Hepatocyte (in vitro differentiated cells): Measurements from ENCODE around the gene TUB. TPM values are rescaled to one million over a fixed set of nuclear protein-coding genes. Genes with fewer than 3 reads are reported as not detected.

Source experiments
- DNase-seq: peaks from one replicate; pipeline ENCODE4 v3.0.0-alpha.2; 2016; ENCODE audit warnings: low spot score
- H2AFZ ChIP-seq: fragments of 200-600 bp; sonication (generic); 2 replicates; pipeline ENCODE4 v1.6.0; 2016; ENCODE audit warnings: antibody characterized with exemption, mild to moderate bottlenecking
- H3K27ac ChIP-seq: fragments of 200-600 bp; sonication (generic); 2 replicates; pipeline ENCODE4 v1.5.1; 2016; ENCODE audit warnings: mild to moderate bottlenecking
- H3K27me3 ChIP-seq: fragments of 200-600 bp; sonication (generic); 2 replicates; pipeline ENCODE4 v1.6.1; 2016
- H3K36me3 ChIP-seq: fragments of 200-600 bp; sonication (generic); replicated peaks from 2 replicates; pipeline ENCODE4 v1.5.1; 2016; ENCODE audit warnings: low read depth; ENCODE audit not compliant: insufficient read depth
- H3K4me1 ChIP-seq: fragments of 200-600 bp; sonication (generic); 2 replicates; pipeline ENCODE4 v1.5.1; 2016; ENCODE audit warnings: mild to moderate bottlenecking, moderate library complexity; ENCODE audit not compliant: insufficient read depth
- H3K4me2 ChIP-seq: fragments of 200-600 bp; sonication (generic); 2 replicates; pipeline ENCODE4 v1.6.0; 2016
- H3K4me3 ChIP-seq: fragments of 200-600 bp; sonication (generic); 2 replicates; pipeline ENCODE4 v1.5.1; 2016; ENCODE audit warnings: mild to moderate bottlenecking
- H3K79me2 ChIP-seq: fragments of 200-600 bp; sonication (generic); 2 replicates; pipeline ENCODE4 v1.6.0; 2017; ENCODE audit warnings: mild to moderate bottlenecking
- H3K9me2 ChIP-seq: fragments of 200-600 bp; sonication (generic); replicated peaks from 2 replicates; pipeline ENCODE4 v1.6.0; 2017; ENCODE audit warnings: mild to moderate bottlenecking; ENCODE audit not compliant: insufficient read depth
- H3K9me3 ChIP-seq: fragments of 200-600 bp; sonication (generic); 2 replicates; pipeline ENCODE4 v1.5.1; 2016; ENCODE audit warnings: low read depth, mild to moderate bottlenecking
- H4K20me1 ChIP-seq: fragments of 200-600 bp; sonication (generic); 2 replicates; pipeline ENCODE4 v1.6.0; 2016; ENCODE audit warnings: mild to moderate bottlenecking; ENCODE audit not compliant: insufficient read depth, poor library complexity, severe bottlenecking
- EZH2 ChIP-seq: fragments of 200-600 bp; sonication (generic); IDR thresholded peaks from 2 replicates; pipeline ENCODE4 v1.6.1; 2016; ENCODE audit warnings: antibody characterized with exemption, mild to moderate bottlenecking, borderline replicate concordance
- EZH2phosphoT487 ChIP-seq: fragments of 200-600 bp; sonication (generic); IDR thresholded peaks from one replicate; pipeline ENCODE4 v1.6.1; 2018; ENCODE audit warnings: antibody characterized with exemption, mild to moderate bottlenecking, low read depth, moderate library complexity; ENCODE audit not compliant: unreplicated experiment, severe bottlenecking
- WGBS: methylation state at CpG from one replicate; pipeline ENCODE4 v1.1.6; 2016; ENCODE audit warnings: low lambda C conversion rate; ENCODE audit errors: missing lambda C conversion rate; 5-methylcytosine and 5-hydroxymethylcytosine counted together
- polyA plus RNA-seq: library from polyadenylated mRNA; unstranded; fragments of >200 nt; fragmentation: Nextera tagmentation; extraction: Ambion mirVana; gene quantifications from 2 replicates; pipeline ENCODE4 v1.2.1, GENCODE V29; 2016
- total RNA-seq: library from RNA; depleted of rRNA; stranded (reverse); fragments of >200 nt; gene quantifications from 2 replicates; pipeline ENCODE4 v1.2.3, GENCODE V29; 2014
- TF ChIP-seq, protein P1 (sequence below): fragments of 200-600 bp; sonication (generic); IDR thresholded peaks from 2 replicates; pipeline ENCODE4 v1.5.1; 2016; ENCODE audit warnings: antibody characterized with exemption, mild to moderate bottlenecking; ENCODE audit not compliant: poor library complexity

TUB gene
- total and polyA plus RNA-seq, 2 experiments from 2014 or later = 5.0 to 18.7 TPM

DNA sequence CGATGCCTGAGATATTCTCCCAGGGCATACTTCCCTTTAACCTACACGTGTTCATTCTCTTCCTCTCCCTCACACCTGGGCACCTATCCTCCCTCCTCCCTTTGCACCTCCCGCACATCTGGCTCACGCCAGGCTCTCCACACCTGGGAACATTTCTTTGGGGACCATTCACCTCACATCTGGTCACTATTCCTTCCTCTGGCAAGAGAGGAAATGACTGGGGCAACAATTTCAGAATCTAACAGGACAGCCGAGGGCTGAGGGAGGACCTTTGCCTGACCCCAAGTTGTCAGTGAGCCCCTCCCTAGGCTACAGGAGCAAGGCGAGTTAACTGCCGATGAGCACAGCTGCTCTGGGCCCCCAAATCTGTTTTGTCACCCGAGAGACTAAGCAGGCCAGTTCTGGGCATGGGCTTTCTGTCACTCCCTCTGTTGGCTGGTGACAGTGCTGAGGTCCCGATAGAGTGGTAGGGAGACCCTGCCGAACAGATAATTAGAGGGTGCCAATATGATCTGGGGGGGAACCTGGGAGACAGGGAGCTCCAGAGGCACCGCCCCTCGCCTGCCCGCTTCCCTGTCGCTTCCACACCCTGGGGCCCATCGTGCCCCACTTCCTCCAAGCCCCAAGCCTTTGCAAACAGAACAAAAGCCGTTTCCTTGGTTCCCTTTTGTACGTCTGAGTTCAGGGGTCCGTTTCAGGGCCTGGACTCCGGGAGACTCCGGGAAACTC, 48.3 kb upstream of the TUB start:
- Histone ChIP-seq H2AFZ (peak overlapping the region; percentile 15), H3K27ac (no peak overlapping the region), H3K9me2 (no peaks in the 10 kb centered on the region), H3K27me3 (peaks cover 6% of the 10 kb centered on the region), H3K36me3 (no peaks in the 10 kb centered on the region), H3K4me2 (no peak overlapping the region), H3K4me3 (no peak overlapping the region), H3K79me2 (no peaks in the 10 kb centered on the region), H4K20me1 (no peaks in the 10 kb centered on the region), H3K9me3 (no peaks in the 10 kb centered on the region), H3K4me1 (peaks cover 22% of the 10 kb centered on the region)
- no peak for DNase-seq
- 48% methylated on average over 20 of the region's 20 CpGs for WGBS
- no peak for TF ChIP-seq EZH2phosphoT487
- TF ChIP-seq, protein P1, sequence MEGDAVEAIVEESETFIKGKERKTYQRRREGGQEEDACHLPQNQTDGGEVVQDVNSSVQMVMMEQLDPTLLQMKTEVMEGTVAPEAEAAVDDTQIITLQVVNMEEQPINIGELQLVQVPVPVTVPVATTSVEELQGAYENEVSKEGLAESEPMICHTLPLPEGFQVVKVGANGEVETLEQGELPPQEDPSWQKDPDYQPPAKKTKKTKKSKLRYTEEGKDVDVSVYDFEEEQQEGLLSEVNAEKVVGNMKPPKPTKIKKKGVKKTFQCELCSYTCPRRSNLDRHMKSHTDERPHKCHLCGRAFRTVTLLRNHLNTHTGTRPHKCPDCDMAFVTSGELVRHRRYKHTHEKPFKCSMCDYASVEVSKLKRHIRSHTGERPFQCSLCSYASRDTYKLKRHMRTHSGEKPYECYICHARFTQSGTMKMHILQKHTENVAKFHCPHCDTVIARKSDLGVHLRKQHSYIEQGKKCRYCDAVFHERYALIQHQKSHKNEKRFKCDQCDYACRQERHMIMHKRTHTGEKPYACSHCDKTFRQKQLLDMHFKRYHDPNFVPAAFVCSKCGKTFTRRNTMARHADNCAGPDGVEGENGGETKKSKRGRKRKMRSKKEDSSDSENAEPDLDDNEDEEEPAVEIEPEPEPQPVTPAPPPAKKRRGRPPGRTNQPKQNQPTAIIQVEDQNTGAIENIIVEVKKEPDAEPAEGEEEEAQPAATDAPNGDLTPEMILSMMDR = no peak
- TF ChIP-seq EZH2 = no peak

DNA sequence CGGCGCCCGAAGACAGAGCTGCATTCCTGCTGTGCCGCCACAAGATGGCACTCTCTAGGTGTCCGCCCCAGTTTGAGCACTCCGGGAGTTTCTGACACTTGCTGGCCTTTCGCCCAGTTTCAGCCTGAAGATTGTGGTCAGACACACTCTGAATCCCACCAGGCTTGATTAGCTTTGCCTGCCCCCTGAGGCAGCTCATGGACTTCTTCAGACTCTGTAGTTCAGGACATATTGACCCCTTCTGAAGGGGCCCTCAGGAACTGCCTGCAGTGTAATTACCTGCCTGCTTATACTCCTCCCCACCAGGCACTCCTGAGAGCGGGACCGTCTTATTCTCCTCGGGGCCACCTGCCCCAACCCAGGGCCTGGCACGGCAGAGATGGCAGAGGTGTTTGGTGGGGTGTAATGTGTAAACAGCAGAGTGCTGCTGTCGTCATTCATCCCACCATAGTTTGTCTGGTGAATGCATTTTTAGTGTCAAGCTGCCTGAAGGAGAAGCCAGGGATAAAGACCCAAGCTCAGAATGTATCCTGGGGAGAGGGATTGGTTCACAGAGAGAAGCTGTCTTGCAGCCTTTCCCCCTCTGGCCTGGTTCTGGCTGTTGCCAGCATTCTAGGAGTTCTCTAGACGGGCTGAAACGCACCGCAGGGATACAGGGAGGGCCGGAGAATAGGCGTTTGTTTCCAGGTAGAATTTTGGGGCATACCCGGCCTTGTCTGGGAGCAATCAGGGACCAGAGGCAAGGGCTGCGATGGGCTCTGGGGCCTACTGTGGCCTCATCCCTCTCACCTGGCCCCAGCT, 47.5 kb upstream of the TUB start:
- Histone ChIP-seq H3K4me3 (no peak overlapping the region), H3K79me2 (no peaks in the 10 kb centered on the region), H3K27ac (peak overlapping the region; percentile 13), H3K4me2 (peak overlapping the region; percentile 23), H2AFZ (no peak overlapping the region), H3K27me3 (peaks cover 6% of the 10 kb centered on the region), H4K20me1 (no peaks in the 10 kb centered on the region), H3K36me3 (no peaks in the 10 kb centered on the region), H3K9me3 (no peaks in the 10 kb centered on the region), H3K9me2 (no peaks in the 10 kb centered on the region), H3K4me1 (peaks cover 22% of the 10 kb centered on the region)
- DNase-seq = peak; percentile 92
- 52% methylated on average over 19 of the region's 19 CpGs for WGBS
- TF ChIP-seq, protein P1 = peak; percentile 93
- no peak for TF ChIP-seq EZH2phosphoT487
- TF ChIP-seq EZH2 = no peak

DNA sequence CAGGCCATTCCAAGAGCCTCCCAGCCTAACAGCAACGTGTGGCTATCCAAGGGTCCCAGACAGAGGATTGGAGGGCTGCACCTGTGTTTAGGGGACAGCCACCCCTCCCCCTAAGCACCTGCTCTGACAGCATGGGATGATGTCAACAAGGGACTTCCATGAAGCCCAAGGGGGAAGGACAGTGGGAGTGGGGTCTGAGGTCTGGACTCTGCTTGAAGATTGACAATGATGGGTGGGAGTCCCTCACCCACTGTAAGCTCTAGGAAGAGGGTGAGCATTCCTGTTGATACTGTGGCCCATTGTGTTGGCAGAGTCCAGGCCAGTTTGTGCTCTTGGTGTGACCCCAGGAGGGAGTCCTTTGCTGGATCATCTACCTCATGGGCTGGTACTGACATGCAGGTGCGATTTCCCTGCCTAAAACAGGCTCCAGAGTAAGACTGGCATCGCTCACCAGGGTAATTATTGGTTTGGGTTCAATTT, 46.9 kb upstream of the TUB start:
- DNase-seq = no peak
- peaks cover 22% of the 10 kb centered on the region for H3K4me1 ChIP-seq
- TF ChIP-seq EZH2phosphoT487 = no peak
- TF ChIP-seq, protein P1 = no peak
- TF ChIP-seq EZH2 = no peak
- no peak overlapping the region for H3K27ac ChIP-seq
- H3K9me2 ChIP-seq = no peaks in the 10 kb centered on the region
- peaks cover 6% of the 10 kb centered on the region for H3K27me3 ChIP-seq
- no peaks in the 10 kb centered on the region for H3K79me2 ChIP-seq
- H3K4me2 ChIP-seq = no peak overlapping the region
- H2AFZ ChIP-seq = no peak overlapping the region
- H4K20me1 ChIP-seq = no peaks in the 10 kb centered on the region
- H3K4me3 ChIP-seq = no peak overlapping the region
- 91% methylated on average over 3 of the region's 3 CpGs for WGBS
- no peaks in the 10 kb centered on the region for H3K36me3 ChIP-seq
- no peaks in the 10 kb centered on the region for H3K9me3 ChIP-seq
